ENCODE results near the gene COA5. TPM values are rescaled to one million over a fixed set of nuclear protein-coding genes. Genes with fewer than 3 reads are reported as not detected.

Gene COA5
- total RNA-seq, 2 donors from 2014 or later = 19.8 to 22.3 TPM

- H3K4me1 ChIP-seq = no peaks in the 10 kb centered on the region
- TF ChIP-seq, protein P1, sequence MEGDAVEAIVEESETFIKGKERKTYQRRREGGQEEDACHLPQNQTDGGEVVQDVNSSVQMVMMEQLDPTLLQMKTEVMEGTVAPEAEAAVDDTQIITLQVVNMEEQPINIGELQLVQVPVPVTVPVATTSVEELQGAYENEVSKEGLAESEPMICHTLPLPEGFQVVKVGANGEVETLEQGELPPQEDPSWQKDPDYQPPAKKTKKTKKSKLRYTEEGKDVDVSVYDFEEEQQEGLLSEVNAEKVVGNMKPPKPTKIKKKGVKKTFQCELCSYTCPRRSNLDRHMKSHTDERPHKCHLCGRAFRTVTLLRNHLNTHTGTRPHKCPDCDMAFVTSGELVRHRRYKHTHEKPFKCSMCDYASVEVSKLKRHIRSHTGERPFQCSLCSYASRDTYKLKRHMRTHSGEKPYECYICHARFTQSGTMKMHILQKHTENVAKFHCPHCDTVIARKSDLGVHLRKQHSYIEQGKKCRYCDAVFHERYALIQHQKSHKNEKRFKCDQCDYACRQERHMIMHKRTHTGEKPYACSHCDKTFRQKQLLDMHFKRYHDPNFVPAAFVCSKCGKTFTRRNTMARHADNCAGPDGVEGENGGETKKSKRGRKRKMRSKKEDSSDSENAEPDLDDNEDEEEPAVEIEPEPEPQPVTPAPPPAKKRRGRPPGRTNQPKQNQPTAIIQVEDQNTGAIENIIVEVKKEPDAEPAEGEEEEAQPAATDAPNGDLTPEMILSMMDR (IDR thresholded peaks at IDR 0.05) = no peak
- no peaks in the 10 kb centered on the region for H3K27me3 ChIP-seq
- no peak overlapping the region for H3K27ac ChIP-seq
- H3K36me3 ChIP-seq = peaks cover 39% of the 10 kb centered on the region
- H3K9me3 ChIP-seq = no peaks in the 10 kb centered on the region
- no peak overlapping the region for H3K4me3 ChIP-seq
- no peak for DNase-seq (ENCODE audit: low spot score)
Measured at GRCh38 chr2:98634406-98635092, 26.2 kb upstream of the COA5 start.

DNA sequence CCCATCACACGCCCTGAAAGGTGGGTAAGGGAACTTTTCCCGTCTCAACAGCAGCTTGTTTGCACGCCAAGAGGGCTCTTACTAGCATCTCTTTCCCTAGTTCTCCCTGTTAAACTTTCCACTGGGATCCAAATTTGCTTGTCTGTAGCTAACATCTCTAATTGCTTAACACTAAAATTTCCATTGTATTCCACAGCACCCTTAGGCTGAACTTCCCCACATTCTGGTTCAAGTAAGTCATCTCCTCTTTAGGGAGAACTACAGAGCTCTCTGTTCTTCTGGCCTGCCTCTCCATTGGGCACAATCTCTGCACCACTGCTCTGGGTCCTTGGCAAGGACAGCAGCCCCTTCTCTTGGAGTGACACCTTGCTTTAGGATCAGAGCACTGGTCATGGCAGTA, 24.0 kb upstream of the COA5 start:
- TF ChIP-seq, protein P1 (IDR thresholded peaks at IDR 0.05) = no peak
- peaks cover 39% of the 10 kb centered on the region for H3K36me3 ChIP-seq
- no peaks in the 10 kb centered on the region for H3K4me1 ChIP-seq
- H3K27me3 ChIP-seq = no peaks in the 10 kb centered on the region
- no peak for DNase-seq (ENCODE audit: low spot score)
- no peak overlapping the region for H3K4me3 ChIP-seq
- no peak overlapping the region for H3K27ac ChIP-seq
- H3K9me3 ChIP-seq = no peaks in the 10 kb centered on the region

- H3K9me3 ChIP-seq = no peaks in the 10 kb centered on the region
- no peak for DNase-seq (ENCODE audit: low spot score)
- TF ChIP-seq, protein P1 (IDR thresholded peaks at IDR 0.05) = no peak
- H3K27ac ChIP-seq = no peak overlapping the region
- no peak overlapping the region for H3K4me3 ChIP-seq
- no peaks in the 10 kb centered on the region for H3K4me1 ChIP-seq
- no peaks in the 10 kb centered on the region for H3K27me3 ChIP-seq
- H3K36me3 ChIP-seq = peaks cover 16% of the 10 kb centered on the region
Measured at GRCh38 chr2:98623657-98624056, 15.3 kb upstream of the COA5 start.

DNA sequence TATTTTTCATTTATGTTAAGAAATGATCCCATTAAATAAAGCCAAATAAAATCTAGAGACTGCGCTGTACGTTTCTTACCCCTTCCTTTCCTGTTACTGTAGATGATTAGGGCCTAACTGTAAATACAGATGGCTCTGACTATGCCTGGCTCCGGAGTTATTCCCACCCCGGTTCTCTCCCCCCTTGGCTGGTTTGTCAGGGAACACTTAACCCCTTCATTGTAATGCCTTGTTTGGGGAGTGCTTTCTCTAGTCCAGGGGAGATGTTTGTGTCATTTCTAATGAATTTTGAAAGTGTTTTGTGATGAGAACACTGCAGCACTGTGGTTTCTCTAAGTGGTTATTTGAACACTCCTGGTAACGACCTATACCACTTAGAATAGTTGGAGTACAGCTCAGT, 8.8 kb upstream of the COA5 start:
- no peak overlapping the region for H3K4me3 ChIP-seq
- H3K36me3 ChIP-seq = peaks cover 70% of the 10 kb centered on the region
- no peak overlapping the region for H3K27ac ChIP-seq
- H3K9me3 ChIP-seq = no peaks in the 10 kb centered on the region
- TF ChIP-seq, protein P1 (IDR thresholded peaks at IDR 0.05) = no peak
- no peak for DNase-seq (ENCODE audit: low spot score)
- no peaks in the 10 kb centered on the region for H3K27me3 ChIP-seq
- H3K4me1 ChIP-seq = no peaks in the 10 kb centered on the region

GRCh38 chr2:98615481-98615880, 7.2 kb upstream of the COA5 start:
- no peak overlapping the region for H3K4me3 ChIP-seq
- H3K27ac ChIP-seq = no peak overlapping the region
- peaks cover 0 to 14% of the 10 kb centered on the region in 2 donors for H3K4me1 ChIP-seq
- H3K27me3 ChIP-seq = no peaks in the 10 kb centered on the region
- peaks cover 79% of the 10 kb centered on the region for H3K36me3 ChIP-seq
- TF ChIP-seq, protein P1 (IDR thresholded peaks at IDR 0.05) = no peak
- DNase-seq (ENCODE audit: low spot score) = no peak
- H3K9me3 ChIP-seq = no peaks in the 10 kb centered on the region
